GM21526 (cell line): Measurements from ENCODE around the gene HS3ST3A1.

Source experiments
- ATAC-seq: cut with Tn5 transposase; IDR thresholded peaks from one replicate; pipeline ENCODE4 v1.9.1; 2021; ENCODE audit warnings: moderate library complexity; ENCODE audit not compliant: unreplicated experiment, low FRiP score

Gene HS3ST3A1

GRCh38 chr17:13599168-13599577 lies 2.6 kb downstream of the HS3ST3A1 start:
- ATAC-seq: no peak

GRCh38 chr17:13598353-13599167 lies 3.2 kb downstream of the HS3ST3A1 start:
- no peak for ATAC-seq

- ATAC-seq: no peak
Measured at GRCh38 chr17:13597723-13598347, 3.9 kb downstream of the HS3ST3A1 start.

- no peak for ATAC-seq
Measured at GRCh38 chr17:13596241-13596923, 5.3 kb downstream of the HS3ST3A1 start.

GRCh38 chr17:13595599-13595899 lies 6.2 kb downstream of the HS3ST3A1 start:
- ATAC-seq: no peak

GRCh38 chr17:13594762-13595598 lies 6.7 kb downstream of the HS3ST3A1 start:
- ATAC-seq: no peak

GRCh38 chr17:13594310-13594709 lies 7.4 kb downstream of the HS3ST3A1 start:
- ATAC-seq: no peak

GRCh38 chr17:13593757-13594156 lies 8.0 kb downstream of the HS3ST3A1 start:
- ATAC-seq: no peak

- no peak for ATAC-seq
Measured at GRCh38 chr17:13593021-13593751, 8.5 kb downstream of the HS3ST3A1 start.

GRCh38 chr17:13592427-13592826 lies 9.3 kb downstream of the HS3ST3A1 start:
- ATAC-seq: no peak

- ATAC-seq: no peak
Measured at GRCh38 chr17:13590441-13590840, 11.3 kb downstream of the HS3ST3A1 start.

GRCh38 chr17:13589658-13590057 lies 12.1 kb downstream of the HS3ST3A1 start:
- no peak for ATAC-seq

GRCh38 chr17:13587487-13588338 lies 14.0 kb downstream of the HS3ST3A1 start:
- ATAC-seq: no peak

GRCh38 chr17:13584701-13585080 lies 17.0 kb downstream of the HS3ST3A1 start:
- ATAC-seq: no peak

GRCh38 chr17:13583996-13584700 lies 17.6 kb downstream of the HS3ST3A1 start:
- no peak for ATAC-seq

- no peak for ATAC-seq
Measured at GRCh38 chr17:13582776-13583547, 18.8 kb downstream of the HS3ST3A1 start.

- ATAC-seq: no peak
Measured at GRCh38 chr17:13581925-13582324, 19.8 kb downstream of the HS3ST3A1 start.

- ATAC-seq: no peak
Measured at GRCh38 chr17:13580790-13581189, 20.9 kb downstream of the HS3ST3A1 start.
